Mesodermal cell (in vitro differentiated cells): ENCODE data around the gene LRBA.
"Not testable (repeated sequence)": the region's sequence is repeated elsewhere in the genome, so short reads cannot be mapped to it uniquely, and the experiment has no call there.

Experiments used
- H3K27ac ChIP-seq: 2 replicates; pipeline ENCODE4 v1.7.0; 2013; ENCODE audit warnings: mild to moderate bottlenecking, low read depth, low read length, moderate library complexity; ENCODE audit not compliant: severe bottlenecking
- H3K36me3 ChIP-seq: 2 replicates; pipeline ENCODE4 v1.7.1; 2013; ENCODE audit warnings: mild to moderate bottlenecking, low read length, moderate library complexity; ENCODE audit not compliant: control insufficient read depth, insufficient read depth
- H3K4me1 ChIP-seq: one replicate; pipeline ENCODE4 v1.7.1; 2013; ENCODE audit warnings: mild to moderate bottlenecking, low read length; ENCODE audit not compliant: insufficient read depth, control insufficient read depth, poor library complexity, severe bottlenecking
- H3K4me3 ChIP-seq: 2 replicates; pipeline ENCODE4 v1.7.0; 2013; ENCODE audit warnings: low read length, control low read depth, mild to moderate bottlenecking; ENCODE audit not compliant: insufficient read depth, poor library complexity, severe bottlenecking; ENCODE audit errors: extremely low read depth
- H3K9me3 ChIP-seq: 2 replicates; pipeline ENCODE4 v1.7.1; 2013; ENCODE audit warnings: mild to moderate bottlenecking, low read length, moderate library complexity; ENCODE audit not compliant: control insufficient read depth
- WGBS, 2 experiments: methylation state at CpG; one replicate each; pipeline ENCODE4 v1.1.5; 2013; ENCODE audit warnings: missing lambda C conversion rate in 2 of 2; ENCODE audit not compliant: insufficient coverage in 2 of 2; 5-methylcytosine and 5-hydroxymethylcytosine counted together

Gene LRBA

DNA sequence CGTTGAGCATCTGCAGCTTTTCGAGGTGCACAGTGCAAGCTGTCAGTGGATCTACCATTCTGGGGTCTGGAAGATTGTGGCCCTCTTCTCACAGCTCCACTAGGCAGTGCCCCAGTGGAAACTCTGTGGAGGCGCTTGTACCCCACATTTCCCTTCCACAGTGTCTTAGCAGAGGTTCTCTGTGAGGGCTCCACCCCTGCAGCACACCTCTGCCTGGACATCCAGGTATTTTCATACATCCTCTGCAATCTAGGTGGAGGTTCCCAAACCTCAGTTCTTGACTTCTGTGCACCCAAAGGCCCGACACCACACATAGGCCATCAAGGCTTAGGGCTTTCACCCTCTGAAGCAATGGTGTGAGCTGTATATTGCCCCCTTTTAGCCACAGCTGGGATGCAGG, 57.1 kb downstream of the LRBA start:
- not testable (repeated sequence) for H3K27ac ChIP-seq, H3K4me3 ChIP-seq, H3K4me1 ChIP-seq, H3K36me3 ChIP-seq
- 92 to 97% methylated on average over 2 to 4 of the region's 4 CpGs for WGBS, 2 experiments
- H3K9me3 ChIP-seq = peaks cover 18% of the 10 kb centered on the region

DNA sequence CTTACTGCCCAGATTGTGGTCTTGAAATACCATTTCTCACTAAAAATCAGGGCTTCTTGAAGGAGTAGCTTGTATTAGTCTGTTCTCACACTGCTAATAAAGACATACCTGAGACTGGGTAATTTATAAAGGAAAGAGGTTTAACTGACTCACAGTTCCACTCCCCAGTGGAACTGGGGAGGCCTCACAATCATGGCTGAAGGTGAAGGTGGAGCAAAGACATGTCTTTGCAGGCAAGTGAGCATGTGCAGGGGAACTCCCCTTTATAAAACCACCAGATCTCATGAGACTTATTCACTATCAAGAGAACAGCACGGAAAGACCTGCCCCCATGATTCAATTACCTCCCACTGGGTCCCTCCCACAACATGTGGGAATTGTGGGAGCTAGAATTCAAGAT, 58.0 kb downstream of the LRBA start:
- H3K9me3 ChIP-seq = peaks cover 18% of the 10 kb centered on the region
- H3K4me3 ChIP-seq, H3K4me1 ChIP-seq: not testable (repeated sequence)

DNA sequence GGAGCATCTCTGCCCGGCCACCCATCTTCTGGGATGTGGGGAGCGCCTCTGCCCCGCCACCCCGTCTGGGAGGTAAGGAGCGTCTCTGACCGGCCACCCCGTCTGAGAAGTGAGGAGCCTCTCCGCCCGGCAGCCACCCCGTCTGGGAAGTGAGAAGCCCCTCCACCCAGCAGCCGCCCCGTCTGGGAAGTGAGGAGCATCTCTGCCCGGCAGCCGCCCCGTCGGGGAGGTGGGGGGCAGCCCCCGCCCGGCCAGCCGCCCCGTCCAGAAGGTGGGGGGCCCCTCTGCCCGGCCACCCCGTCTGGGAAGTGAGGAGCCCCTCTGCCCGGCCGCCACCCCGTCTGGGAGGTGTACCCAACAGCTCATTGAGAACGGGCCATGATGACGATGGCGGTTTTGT, 61.2 kb downstream of the LRBA start:
- WGBS, 2 experiments = 96 to 97% methylated on average over 11 to 16 of the region's 28 CpGs
- H3K9me3 ChIP-seq = peaks cover 15% of the 10 kb centered on the region
- not testable (repeated sequence) for H3K4me1 ChIP-seq, H3K4me3 ChIP-seq, H3K27ac ChIP-seq, H3K36me3 ChIP-seq

More for the DNA sequence above, 58.0 kb downstream of the LRBA start:
- H3K27ac ChIP-seq, H3K36me3 ChIP-seq: not testable (repeated sequence)
- no CpG with 5 or more reads among the region's 1 CpG for WGBS, 2 experiments

DNA sequence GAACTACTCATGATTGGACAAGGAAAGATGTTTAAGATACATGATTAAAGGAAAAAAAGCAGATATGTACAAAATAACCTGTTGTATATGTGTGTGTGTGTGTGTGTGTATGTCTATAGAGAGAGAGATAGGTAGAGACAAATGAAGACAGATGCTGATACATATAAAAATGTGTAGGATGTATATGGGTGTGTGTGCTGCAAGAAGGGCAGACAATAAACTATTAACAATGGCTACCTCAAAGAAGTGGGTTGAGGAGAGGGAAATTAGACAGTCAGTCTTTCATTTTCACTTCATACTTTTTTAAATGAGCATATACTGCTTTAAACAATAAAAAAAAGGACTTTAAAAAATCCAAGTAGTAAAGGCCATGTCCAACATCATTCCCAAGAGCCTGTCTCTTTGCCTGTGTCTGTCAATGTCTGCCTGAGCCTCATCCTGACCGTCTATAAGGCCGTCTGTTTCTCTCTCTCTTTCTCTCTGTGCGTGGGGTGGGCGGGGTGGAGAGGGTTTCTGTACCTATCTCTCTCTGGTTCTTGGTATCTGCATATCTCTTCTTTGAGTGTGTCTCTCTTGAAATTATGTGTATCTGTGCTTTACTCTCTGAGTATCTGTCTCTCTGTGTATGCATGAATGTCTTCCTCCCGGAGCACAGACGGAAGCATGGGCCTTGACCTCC, 62.8 kb downstream of the LRBA start:
- 93 to 100% methylated on average over 1 to 3 of the region's 6 CpGs for WGBS, 2 experiments

DNA sequence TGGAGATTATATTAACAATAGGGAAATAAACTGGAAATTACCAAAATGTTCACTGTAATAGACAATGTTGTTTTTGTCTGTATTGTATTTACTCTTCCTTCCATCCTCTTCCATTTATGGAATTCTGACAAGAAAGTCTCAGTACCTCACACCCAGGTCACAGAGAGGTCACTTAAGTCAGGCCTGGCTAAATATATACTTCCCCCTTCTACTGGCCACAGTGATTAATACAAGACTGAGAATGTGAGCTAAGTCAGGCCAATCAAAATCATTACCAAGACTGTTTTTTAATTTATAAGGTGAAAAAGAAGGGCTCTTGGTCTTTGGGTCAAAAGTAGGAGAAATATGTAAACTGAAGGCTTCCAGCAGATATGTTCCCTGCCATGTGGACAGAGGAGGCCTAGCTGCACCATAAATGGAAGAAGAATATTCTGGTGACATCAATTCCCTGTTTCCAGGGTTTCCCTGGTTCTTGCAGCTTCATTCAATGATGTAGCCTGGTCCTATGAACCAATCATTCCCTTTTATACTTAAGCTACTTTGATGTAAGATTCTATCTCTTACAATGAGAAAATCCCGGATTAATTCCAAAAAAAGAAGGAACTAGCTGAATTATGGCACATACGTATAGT, 64.3 kb downstream of the LRBA start:
- Histone ChIP-seq H3K36me3 (no peaks in the 10 kb centered on the region), H3K27ac (no peak overlapping the region), H3K4me3 (no peak overlapping the region), H3K4me1 (no peaks in the 10 kb centered on the region), H3K9me3 (no peaks in the 10 kb centered on the region)
- 94% methylated on average over 2 of the region's 2 CpGs; no CpG with 5 or more reads in 1 of the 2 experiments for WGBS, 2 experiments

More for the DNA sequence above, 62.8 kb downstream of the LRBA start:
- Histone ChIP-seq H3K9me3 (no peaks in the 10 kb centered on the region), H3K36me3 (no peaks in the 10 kb centered on the region), H3K4me3 (no peak overlapping the region), H3K4me1 (no peaks in the 10 kb centered on the region), H3K27ac (no peak overlapping the region)

- Histone ChIP-seq H3K36me3 (no peaks in the 10 kb centered on the region), H3K4me3 (no peak overlapping the region), H3K27ac (no peak overlapping the region), H3K9me3 (no peaks in the 10 kb centered on the region), H3K4me1 (no peaks in the 10 kb centered on the region)
Observed at GRCh38 chr4:150949943-150950342, 65.1 kb downstream of the LRBA start.

- Histone ChIP-seq H3K4me1 (no peaks in the 10 kb centered on the region), H3K36me3 (no peaks in the 10 kb centered on the region), H3K27ac (no peak overlapping the region), H3K4me3 (no peak overlapping the region), H3K9me3 (no peaks in the 10 kb centered on the region)
- WGBS, 2 experiments = 83% methylated on average over 1 of the region's 2 CpGs; no CpG with 5 or more reads in 1 of the 2 experiments
Observed at GRCh38 chr4:150949342-150949741, 65.7 kb downstream of the LRBA start.

- Histone ChIP-seq H3K27ac (no peak overlapping the region), H3K4me3 (no peak overlapping the region), H3K4me1 (no peaks in the 10 kb centered on the region), H3K9me3 (no peaks in the 10 kb centered on the region), H3K36me3 (no peaks in the 10 kb centered on the region)
- no CpG with 5 or more reads among the region's 2 CpGs for WGBS, 2 experiments
Observed at GRCh38 chr4:150948710-150949109, 66.4 kb downstream of the LRBA start.

GRCh38 chr4:150948074-150948473, 67.0 kb downstream of the LRBA start:
- H3K4me1 ChIP-seq = no peaks in the 10 kb centered on the region
- no peak overlapping the region for H3K4me3 ChIP-seq
- no peaks in the 10 kb centered on the region for H3K9me3 ChIP-seq
- H3K36me3 ChIP-seq = no peaks in the 10 kb centered on the region
- H3K27ac ChIP-seq = no peak overlapping the region

GRCh38 chr4:150944660-150945059, 70.4 kb downstream of the LRBA start:
- H3K9me3 ChIP-seq = no peaks in the 10 kb centered on the region
- H3K4me3 ChIP-seq = no peak overlapping the region
- no peaks in the 10 kb centered on the region for H3K36me3 ChIP-seq
- no peaks in the 10 kb centered on the region for H3K4me1 ChIP-seq
- H3K27ac ChIP-seq = no peak overlapping the region
- 84 to 90% methylated on average over 4 to 5 of the region's 6 CpGs for WGBS, 2 experiments

DNA sequence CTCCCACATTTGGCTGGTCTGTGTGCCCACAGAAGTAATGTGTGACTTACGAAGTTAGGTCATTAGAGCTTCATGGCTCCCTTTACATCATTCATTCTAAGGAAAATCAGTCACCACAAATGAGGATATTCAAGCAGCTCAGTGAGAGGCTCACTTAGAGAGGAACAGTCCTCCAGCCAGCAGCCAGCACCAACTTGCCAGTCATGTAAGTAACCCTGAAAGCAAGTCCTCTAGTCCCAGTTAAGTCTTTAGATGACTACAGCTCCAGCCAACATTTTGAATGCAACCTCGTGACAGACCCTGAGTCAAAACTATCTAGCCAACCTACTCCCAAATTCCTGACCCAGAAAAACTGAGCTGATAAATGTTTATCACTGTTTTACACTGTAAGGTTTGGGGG, 71.3 kb downstream of the LRBA start:
- H3K4me1 ChIP-seq = no peaks in the 10 kb centered on the region
- 83 to 100% methylated on average over 1 to 2 of the region's 2 CpGs for WGBS, 2 experiments
- H3K27ac ChIP-seq = no peak overlapping the region
- H3K9me3 ChIP-seq = no peaks in the 10 kb centered on the region
- no peaks in the 10 kb centered on the region for H3K36me3 ChIP-seq
- no peak overlapping the region for H3K4me3 ChIP-seq
